HEK293 (cell line): ENCODE data around the gene TWF2.

Experiments
- CTCF ChIP-seq: fragments of 450-650 bp; formaldehyde crosslinking; IDR thresholded peaks from 2 replicates; pipeline ENCODE4 v1.5.1; 2016; ENCODE audit warnings: missing biosample characterization, missing genetic modification characterization
- EGR2 ChIP-seq: fragments of 450-650 bp; formaldehyde crosslinking; IDR thresholded peaks from 2 replicates; pipeline ENCODE4 v1.5.1; 2016; ENCODE audit warnings: low read depth, missing biosample characterization, missing genetic modification characterization
- HOXA7 ChIP-seq: sonication (generic); formaldehyde crosslinking; IDR thresholded peaks from 2 replicates; pipeline ENCODE4 v1.8.1; 2022; ENCODE audit warnings: missing genetic modification reagents, borderline replicate concordance
- KLF7 ChIP-seq: fragments of 450-650 bp; formaldehyde crosslinking; IDR thresholded peaks from 2 replicates; pipeline ENCODE4 v1.5.1; 2016; ENCODE audit warnings: missing biosample characterization, missing genetic modification characterization, borderline replicate concordance
- PBX3 ChIP-seq: sonication (generic); formaldehyde crosslinking; IDR thresholded peaks from 2 replicates; pipeline ENCODE4 v1.8.1; 2022; ENCODE audit warnings: mild to moderate bottlenecking, moderate library complexity, missing genetic modification reagents
- REST ChIP-seq: fragments of 450-650 bp; formaldehyde crosslinking; IDR thresholded peaks from 2 replicates; pipeline ENCODE4 v1.5.1; 2016; ENCODE audit warnings: missing biosample characterization, missing genetic modification characterization
- SP2 ChIP-seq: fragments of 450-650 bp; formaldehyde crosslinking; IDR thresholded peaks from 2 replicates; pipeline ENCODE4 v1.5.1; 2016; ENCODE audit warnings: missing biosample characterization, missing genetic modification characterization
- ZBTB11 ChIP-seq: fragments of 450-650 bp; formaldehyde crosslinking; conservative IDR thresholded peaks from 2 replicates; pipeline ENCODE4 v1.5.1; 2016; ENCODE audit warnings: low read depth, missing biosample characterization, missing genetic modification characterization
- ZBTB8A ChIP-seq: fragments of 450-650 bp; formaldehyde crosslinking; IDR thresholded peaks from 2 replicates; pipeline ENCODE4 v1.5.1; 2016; ENCODE audit warnings: missing biosample characterization, missing genetic modification characterization
- ZNF701 ChIP-seq: fragments of 450-650 bp; formaldehyde crosslinking; IDR thresholded peaks from 2 replicates; pipeline ENCODE4 v1.5.1; 2016; ENCODE audit warnings: missing biosample characterization, missing genetic modification characterization
- ZNF785 ChIP-seq: fragments of 450-650 bp; formaldehyde crosslinking; IDR thresholded peaks from 2 replicates; pipeline ENCODE4 v1.5.1; 2016; ENCODE audit warnings: missing biosample characterization, missing genetic modification characterization

GRCh38 chr3:52227117-52227516 lies 11.8 kb downstream of the TWF2 start:
- TF ChIP-seq ZBTB8A (tag by site-specific recombination) (no peak), CTCF (tag by site-specific recombination) (no peak), PBX3 (no peak), KLF7 (tag by site-specific recombination) (no peak), EGR2 (no peak), HOXA7 (CRISPR knock-in tag) (no peak), SP2 (tag by site-specific recombination) (no peak), REST (tag by site-specific recombination) (no peak), ZBTB11 (tag by site-specific recombination) (no peak), ZNF785 (tag by site-specific recombination) (no peak), ZNF701 (tag by site-specific recombination) (no peak)
